ENCODE results near the gene CHRND. TPM values are rescaled to one million over a fixed set of nuclear protein-coding genes. Genes with fewer than 3 reads are reported as not detected.

The CHRND gene
- polyA plus RNA-seq, 3 donors: not detected

GRCh38 chr2:232577841-232578240, 51.9 kb downstream of the CHRND start:
- H3K79me2 ChIP-seq (ENCODE audit: insufficient read depth, low read length): no peaks in the 10 kb centered on the region
- Mint-ChIP-seq H3K36me3 (peaks cover 71 to 96% of the 10 kb centered on the region in 2 donors), H3K4me3 (no peak overlapping the region), H3K27ac (peak overlapping the region in 2 of 7 donors; percentile 63 to 79), H3K4me1 (no peaks in the 10 kb centered on the region), H3K27me3 (ENCODE audit: low read depth in 3 of 3) (no peaks in the 10 kb centered on the region), H3K9me3 (no peaks in the 10 kb centered on the region)
- H3K36me3 ChIP-seq (replicated peaks in 1 of 2; ENCODE audit: control insufficient read depth in 1 of 2, insufficient read depth in 2 of 2, low read length in 2 of 2): peaks cover 65 to 99% of the 10 kb centered on the region in 2 donors
- H3K27me3 ChIP-seq (ENCODE audit: control insufficient read depth in 2 of 2, insufficient read depth in 2 of 2, low read length in 2 of 2): no peaks in the 10 kb centered on the region
- no peak overlapping the region for H3K4me3 ChIP-seq (replicated peaks in 1 of 3; ENCODE audit: low read depth in 2 of 3, low read length in 3 of 3)
- no peak overlapping the region for H3K9ac ChIP-seq (ENCODE audit: insufficient read depth, low read length, poor library complexity, severe bottlenecking)
- TF ChIP-seq CTCF (IDR thresholded peaks at IDR 0.05): no peak
- no CpG with 5 or more reads among the region's 2 CpGs for WGBS (ENCODE audit: insufficient coverage)
- H4K20me1 ChIP-seq (ENCODE audit: insufficient read depth, low read length): peaks cover 4% of the 10 kb centered on the region
- DNase-seq: no peak
- H3K4me2 ChIP-seq (replicated peaks; ENCODE audit: extremely low read depth, low read length, poor library complexity, severe bottlenecking): no peak overlapping the region
- H3K9me3 ChIP-seq (replicated peaks in 1 of 2; ENCODE audit: control insufficient read depth in 1 of 2, insufficient read depth in 1 of 2, low read length in 2 of 2): no peaks in the 10 kb centered on the region
- no peak overlapping the region for H2AFZ ChIP-seq (ENCODE audit: insufficient read depth, low read depth, low read length, poor library complexity, severe bottlenecking)
- intact Hi-C loops (cut with micrococcal nuclease): no loop called here
- H3K4me1 ChIP-seq (ENCODE audit: control insufficient read depth in 1 of 2, insufficient read depth in 2 of 2, low read length in 2 of 2): no peaks in the 10 kb centered on the region
- H3K27ac ChIP-seq (ENCODE audit: low read depth in 1 of 2, low read length in 2 of 2): no peak overlapping the region

DNA sequence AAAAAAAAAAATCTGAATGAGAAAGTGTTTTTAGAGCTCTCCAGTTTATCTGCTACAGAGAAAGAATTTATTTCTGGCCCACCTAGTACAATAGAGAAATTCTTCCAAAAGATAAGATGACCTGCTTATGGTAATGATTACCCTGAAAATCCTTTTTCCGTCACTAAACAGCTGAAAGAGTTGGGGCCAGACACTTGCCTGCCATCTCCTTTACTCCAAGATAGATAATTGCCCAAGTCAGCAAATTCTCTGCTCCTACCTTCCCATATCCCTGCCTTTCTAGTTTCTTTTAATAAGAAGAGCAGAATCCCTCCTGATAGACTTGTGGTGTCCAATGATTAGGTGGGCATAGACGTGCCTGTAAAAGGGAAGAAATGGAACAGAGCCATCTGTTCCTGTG, 52.7 kb downstream of the CHRND start:
- Mint-ChIP-seq H3K4me3 (no peak overlapping the region), H3K4me1 (no peaks in the 10 kb centered on the region), H3K27ac (peak overlapping the region in 2 of 7 donors; percentile 23 to 77), H3K27me3 (ENCODE audit: low read depth in 3 of 3) (no peaks in the 10 kb centered on the region), H3K36me3 (peaks cover 74 to 95% of the 10 kb centered on the region in 2 donors), H3K9me3 (no peaks in the 10 kb centered on the region)
- WGBS (ENCODE audit: insufficient coverage): no CpG with 5 or more reads among the region's 2 CpGs
- intact Hi-C loops (cut with micrococcal nuclease): no loop called here
- Histone ChIP-seq H3K27ac (ENCODE audit: low read depth in 1 of 2, low read length in 2 of 2) (no peak overlapping the region), H3K4me1 (ENCODE audit: control insufficient read depth in 1 of 2, insufficient read depth in 2 of 2, low read length in 2 of 2) (no peaks in the 10 kb centered on the region), H3K9me3 (replicated peaks in 1 of 2; ENCODE audit: control insufficient read depth in 1 of 2, insufficient read depth in 1 of 2, low read length in 2 of 2) (no peaks in the 10 kb centered on the region), H3K4me2 (replicated peaks; ENCODE audit: extremely low read depth, low read length, poor library complexity, severe bottlenecking) (no peak overlapping the region), H3K4me3 (replicated peaks in 1 of 3; ENCODE audit: low read depth in 2 of 3, low read length in 3 of 3) (no peak overlapping the region), H3K9ac (ENCODE audit: insufficient read depth, low read length, poor library complexity, severe bottlenecking) (no peak overlapping the region), H3K79me2 (ENCODE audit: insufficient read depth, low read length) (no peaks in the 10 kb centered on the region), H3K27me3 (ENCODE audit: control insufficient read depth in 2 of 2, insufficient read depth in 2 of 2, low read length in 2 of 2) (no peaks in the 10 kb centered on the region), H4K20me1 (ENCODE audit: insufficient read depth, low read length) (peaks cover 4% of the 10 kb centered on the region), H2AFZ (ENCODE audit: insufficient read depth, low read depth, low read length, poor library complexity, severe bottlenecking) (no peak overlapping the region), H3K36me3 (replicated peaks in 1 of 2; ENCODE audit: control insufficient read depth in 1 of 2, insufficient read depth in 2 of 2, low read length in 2 of 2) (peaks cover 63 to 99% of the 10 kb centered on the region in 2 donors)
- DNase-seq: no peak
- TF ChIP-seq CTCF (IDR thresholded peaks at IDR 0.05): no peak
